Measurements from ENCODE around the gene VAMP2.

The VAMP2 gene

DNA sequence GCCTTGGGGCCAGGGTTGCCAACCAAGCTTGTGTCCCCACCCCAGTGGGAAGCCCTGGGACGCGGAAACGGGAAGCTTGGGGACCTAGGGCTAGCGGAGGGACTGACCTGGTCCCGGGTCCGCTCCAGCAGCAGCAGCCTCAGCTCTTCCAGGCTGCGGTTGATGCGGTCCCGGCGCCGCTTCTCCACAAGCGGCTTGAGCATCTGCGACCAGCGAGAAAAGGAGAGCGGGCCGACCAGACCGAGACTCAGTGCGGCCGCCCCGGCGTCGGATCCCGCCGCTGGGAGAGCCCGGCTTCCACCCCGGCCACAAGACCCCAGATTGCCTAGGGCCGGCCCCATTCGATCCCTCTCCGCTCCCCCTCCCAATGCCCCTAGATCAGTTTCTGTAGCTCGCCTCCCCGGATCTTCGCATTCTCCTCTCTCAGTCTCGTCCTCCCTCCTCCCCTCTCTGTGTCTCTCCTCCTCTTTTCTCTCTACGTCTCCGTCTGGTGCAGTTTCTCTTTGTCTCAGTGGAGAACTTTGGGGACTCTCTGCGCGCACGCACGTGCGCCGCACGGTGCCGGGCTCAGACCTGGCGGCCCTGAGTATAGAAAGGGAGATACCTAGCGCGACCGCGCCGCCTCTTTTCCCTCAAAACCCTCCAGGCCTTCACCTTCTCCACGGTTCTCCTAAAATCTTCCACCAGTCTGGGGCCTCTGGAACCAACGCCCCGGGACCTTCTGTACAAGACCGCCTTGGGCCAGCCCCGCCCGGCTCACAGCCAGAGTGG is 39.6 kb downstream of the VAMP2 start:
- peak in 4 of 6 experiments; percentile 23 to 63 (median 40) for DNase-seq

DNA sequence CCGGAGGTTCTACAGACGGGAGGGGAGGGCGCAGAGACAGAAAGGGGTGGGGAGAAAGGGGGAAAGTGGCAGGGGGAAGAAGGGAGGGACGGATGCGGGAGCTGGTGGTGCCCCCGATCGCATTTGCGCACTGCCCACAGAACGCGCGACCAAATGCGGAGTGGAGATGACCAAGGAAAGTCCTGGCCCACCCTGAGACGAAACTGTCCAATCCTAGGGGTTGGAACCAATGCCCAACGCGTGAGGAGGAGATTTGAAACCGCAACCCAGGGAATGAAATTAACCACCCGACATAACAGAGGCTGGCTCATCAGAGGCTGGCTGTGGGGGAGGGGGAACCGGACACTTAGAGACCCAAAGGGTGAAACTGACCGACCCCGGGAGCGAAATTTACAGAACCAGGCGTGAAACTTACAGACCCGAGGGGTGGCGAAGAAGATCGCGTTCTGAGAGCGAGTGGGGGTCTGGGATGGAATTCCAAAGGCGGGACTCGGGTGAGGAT is 40.3 kb downstream of the VAMP2 start:
- DNase-seq = no peak

DNA sequence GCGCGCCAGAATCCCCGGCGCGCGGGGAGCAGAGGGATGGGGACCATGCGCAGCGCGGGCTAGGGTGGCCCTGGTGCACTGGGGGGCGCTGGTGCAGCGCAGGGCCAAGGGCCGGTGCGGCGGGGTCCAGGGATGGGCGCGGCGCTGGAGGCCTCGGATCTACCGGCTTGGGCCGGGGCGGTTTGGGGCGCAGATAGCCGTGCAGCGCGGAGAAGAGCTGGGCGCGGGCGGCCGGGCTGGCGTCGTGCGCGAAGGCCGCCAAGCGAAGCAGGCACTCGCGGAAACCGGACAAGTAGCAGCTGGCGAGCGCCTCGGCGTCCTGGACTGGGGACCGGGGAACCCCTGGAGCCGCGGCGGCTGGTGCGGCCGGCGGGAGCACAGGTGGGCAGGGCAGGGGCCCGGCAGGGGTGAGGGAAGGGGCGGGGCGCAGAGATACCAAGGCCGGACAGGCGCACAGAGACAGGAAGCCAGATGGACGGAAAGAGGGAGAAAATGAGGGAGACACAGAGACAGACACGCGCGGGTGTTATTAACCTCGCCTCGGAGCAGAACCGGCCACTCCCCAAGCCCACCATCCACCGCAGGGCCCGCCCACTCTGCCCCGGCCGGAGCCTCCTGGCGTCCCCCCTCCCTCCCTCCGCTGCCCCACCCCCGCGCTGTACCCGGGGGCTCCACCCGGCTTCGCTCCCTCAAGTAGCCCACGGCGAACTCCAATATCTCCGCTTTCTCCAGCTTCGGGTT is 40.9 kb downstream of the VAMP2 start:
- no peak for DNase-seq

DNA sequence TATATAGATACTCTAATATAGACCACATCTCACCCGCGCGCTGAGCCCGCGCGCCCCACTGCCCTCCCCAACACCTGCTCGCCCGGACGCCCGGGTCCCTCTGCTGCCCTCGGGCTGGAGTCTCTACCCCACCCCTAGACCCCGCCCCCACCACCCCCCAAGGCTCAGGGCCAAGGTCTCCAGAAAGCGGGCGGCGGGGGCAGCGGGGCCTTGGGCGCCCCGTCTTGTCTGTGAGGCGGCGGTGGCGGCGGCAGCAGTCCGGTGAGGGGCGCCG is 41.4 kb downstream of the VAMP2 start:
- peak in 2 of 6 experiments; percentile 27 to 39 for DNase-seq

DNA sequence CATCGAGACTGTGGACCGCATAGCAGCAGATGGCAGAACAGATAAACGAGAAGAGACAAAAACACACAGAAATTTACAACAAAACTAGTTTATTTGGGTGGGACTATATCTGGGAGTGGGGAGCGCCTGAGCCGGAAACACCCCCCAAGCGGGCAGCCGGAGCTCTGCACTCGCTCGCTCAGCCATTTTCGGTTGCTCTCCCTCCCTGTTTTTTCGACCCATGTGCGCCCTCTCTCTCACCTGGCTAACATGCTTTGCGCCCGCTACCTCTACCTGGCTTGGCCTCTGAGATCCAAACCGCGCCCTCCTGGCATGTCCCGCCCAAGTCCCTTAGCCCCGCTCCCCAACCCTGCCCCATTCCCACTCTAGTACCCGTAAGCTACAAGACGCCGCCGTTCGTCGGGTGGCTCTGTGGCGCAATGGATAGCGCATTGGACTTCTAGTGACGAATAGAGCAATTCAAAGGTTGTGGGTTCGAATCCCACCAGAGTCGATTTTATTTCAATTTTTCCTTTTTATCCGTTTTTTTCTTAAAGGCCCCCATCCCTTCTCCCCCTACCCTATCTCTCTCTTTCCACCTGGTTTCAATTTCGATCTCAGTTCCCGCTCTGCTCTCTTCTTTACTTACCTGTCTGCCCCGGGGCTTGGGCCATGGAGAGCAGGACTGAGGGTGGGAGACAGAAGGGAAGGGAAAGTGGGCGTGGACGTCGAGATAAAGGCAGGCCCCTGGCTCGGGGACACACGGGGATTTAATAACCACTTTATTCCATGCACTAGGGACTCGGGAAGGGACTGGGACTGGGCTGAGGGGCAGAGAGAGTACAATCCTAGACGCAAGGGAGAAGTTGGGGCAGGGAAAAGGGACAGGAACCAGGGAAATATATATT is 42.0 kb downstream of the VAMP2 start:
- peak in 5 of 6 experiments; percentile 65 to 80 (median 73) for DNase-seq

DNA sequence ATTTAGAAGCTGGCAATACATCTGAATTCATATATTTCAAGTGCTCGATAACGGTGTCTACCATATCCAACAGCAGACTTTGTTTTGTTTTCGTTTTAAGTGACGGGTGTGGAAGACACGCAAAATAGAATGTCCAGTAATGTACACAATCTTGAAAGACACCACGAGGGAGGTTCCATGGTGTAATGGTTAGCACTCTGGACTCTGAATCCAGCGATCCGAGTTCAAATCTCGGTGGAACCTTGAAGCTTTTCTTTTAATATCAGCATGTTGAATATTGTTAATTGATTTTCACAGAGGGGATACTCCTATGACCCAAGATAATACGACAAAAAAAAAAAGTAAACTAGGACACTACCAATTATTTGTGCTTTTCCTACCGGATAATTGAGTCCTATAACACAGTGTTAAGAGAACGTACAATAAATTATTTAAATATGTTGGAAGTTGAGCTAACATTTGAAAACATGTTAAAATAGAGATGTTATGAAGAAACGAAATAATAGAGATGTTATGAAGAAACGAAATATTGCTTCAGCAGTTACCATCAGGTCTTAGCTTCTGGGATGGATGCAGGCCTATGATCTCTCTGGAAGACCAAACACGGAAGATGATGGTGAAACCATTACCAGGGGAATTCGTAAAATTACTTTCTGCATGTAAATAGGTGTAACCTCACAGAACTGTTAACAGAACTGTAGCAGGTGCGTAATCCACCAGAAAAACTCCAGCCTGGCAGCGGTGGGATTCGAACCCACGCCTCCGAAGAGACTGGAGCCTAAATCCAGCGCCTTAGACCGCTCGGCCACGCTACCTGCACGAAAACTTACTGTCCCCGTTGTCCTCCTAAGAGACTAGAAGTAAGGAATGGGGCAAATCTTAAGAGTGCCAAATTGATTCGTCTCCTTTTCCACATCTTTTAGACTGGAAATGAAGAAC is 42.9 kb downstream of the VAMP2 start:
- DNase-seq = peak; percentile 74 to 95 (median 83)

DNA sequence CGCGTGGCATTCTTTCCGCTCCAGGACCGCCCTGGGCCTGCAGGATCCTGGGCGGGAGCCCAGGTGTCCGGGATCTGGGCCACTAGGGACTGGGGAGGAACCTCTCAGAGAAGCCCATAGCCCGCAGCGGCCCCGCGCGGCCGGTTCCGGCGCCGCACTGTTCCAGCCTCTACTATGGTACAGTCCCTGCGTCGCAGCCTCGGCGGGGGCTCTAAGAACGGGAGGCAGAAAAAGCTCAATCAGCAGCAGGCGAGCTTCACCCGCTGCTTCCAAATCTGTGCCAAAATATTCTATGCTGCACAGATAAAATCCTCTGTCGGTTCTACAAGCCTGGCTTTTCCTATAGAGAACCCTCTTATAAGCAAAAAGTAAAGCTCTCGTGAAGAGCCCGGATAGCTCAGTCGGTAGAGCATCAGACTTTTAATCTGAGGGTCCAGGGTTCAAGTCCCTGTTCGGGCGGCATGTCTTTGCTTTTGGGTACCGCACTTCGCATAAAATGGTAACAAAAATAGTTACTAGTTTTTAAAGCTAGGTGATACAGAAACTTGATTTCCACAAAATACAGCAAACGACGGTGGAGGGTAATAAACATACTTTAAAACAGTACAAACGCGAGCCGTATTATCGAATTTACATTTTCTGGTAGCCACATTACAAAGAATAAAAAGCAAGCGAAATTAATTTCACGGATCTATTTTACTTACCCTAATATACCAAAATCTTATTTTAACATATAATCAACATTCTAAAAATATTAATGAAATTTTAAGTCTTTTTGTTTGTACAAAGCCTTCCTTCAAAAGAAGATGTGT is 43.8 kb downstream of the VAMP2 start:
- peak; percentile 80 to 94 (median 86) for DNase-seq

DNA sequence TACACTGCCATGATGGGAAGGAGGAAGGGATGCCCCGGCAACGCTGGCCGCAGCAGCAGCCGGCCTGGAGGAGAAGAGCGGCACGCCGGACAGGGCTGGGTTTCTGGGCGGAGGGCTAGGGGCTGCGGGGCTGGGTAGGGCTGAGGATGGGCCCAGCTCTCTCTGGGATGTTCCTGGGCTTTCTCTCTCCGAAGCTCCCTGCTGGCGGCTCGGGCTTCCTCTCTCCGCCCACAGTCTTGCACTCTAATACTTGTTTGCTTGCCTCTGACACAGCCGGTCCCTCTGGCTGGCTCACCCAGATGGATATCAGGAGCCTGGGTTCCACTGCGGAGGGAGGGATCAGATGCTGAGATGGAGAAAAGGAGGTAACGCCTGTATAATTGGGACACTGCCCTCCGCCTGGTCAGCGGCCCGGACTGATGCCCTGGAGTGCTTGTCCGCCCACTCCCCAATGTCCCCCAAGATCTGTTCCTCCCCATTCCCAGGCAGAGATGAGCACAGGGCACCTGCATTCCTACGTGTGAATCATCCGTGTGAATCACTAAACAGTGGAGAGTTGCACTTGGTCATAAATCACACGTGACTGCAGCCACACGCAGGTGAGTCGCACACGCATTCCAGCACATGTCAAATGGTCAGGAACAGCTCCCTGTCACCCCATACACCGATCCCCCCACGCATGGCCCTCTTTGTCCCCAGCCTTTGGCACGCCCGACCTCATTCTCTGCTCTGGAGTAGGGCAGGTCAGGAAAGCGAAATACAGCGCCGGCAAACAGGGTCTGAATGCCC is 44.6 kb downstream of the VAMP2 start, which contains the start of gene ALOXE3:
ALOXE3 (minus strand) TSS at position 535 of the 789 bp plus-strand sequence; CDS start at position 11, 524 bp downstream.
- DNase-seq = no peak

DNA sequence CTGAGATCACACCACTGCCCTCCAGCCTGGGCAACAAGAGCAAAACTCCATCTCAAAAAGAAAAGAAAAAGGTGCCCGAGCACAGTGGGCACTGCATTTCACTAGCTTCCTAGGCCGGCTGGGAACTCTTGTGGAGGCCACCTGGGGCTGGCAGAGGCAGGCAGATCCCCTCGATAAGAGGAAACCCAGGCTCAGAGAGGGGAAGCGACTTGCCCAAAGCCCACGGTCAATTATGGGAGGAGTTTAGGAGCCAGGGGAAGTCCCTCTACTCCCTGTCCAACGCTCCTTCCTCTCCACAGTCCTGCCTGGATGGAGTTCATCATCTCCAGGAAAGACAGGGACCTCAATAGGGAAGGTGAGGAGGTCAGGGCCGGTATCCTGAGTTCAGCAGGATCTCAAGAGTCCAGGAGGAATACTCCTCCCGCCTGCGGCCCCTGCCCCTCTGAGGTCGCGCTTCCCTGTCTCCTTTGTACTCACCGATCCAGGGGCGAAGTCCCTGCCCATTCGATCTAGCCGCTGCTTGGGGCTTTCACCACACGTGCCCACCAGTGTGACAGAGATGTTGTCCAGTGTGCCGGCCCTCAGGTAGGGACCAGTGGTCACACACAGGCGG is 45.3 kb downstream of the VAMP2 start:
- no peak for DNase-seq

DNA sequence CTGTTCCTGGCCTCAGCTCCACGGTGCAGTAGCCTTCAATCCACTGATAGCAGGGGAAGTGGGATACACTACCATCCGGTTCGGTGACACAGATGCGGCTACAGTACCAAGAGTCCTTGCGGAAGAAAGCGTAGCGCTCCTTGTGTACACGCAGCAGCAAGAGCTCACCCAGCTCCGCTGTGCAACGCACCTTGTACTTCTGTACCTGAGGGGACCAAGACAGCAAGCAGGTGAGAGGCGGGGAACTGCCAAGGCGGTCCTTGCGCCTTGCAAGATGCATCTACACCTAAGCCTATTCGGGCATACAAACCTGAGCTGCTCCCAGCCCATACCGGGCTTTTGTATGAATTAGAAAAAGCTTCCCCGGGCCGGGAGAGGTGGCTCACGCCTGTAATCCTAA is 46.0 kb downstream of the VAMP2 start:
- no peak for DNase-seq

DNA sequence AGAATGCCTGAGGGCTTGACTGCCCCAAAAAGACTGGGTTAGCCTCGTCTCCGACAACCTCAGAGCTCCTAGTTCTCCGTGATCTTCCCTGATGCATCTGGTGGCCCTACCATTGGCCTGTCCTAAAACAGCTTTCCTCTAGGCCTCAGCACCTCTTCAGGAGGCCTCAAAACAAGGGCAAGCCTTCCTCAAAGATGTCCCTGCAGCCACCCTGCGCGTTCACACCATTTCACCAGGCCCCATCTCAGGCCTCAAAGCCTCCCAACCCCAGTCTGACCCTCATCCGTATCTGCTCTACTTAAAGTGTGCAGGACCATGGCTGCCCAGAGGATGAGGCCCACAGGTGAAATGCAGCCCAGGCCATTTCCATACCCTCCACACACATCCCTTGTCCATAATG is 51.8 kb downstream of the VAMP2 start:
- no peak for DNase-seq

DNA sequence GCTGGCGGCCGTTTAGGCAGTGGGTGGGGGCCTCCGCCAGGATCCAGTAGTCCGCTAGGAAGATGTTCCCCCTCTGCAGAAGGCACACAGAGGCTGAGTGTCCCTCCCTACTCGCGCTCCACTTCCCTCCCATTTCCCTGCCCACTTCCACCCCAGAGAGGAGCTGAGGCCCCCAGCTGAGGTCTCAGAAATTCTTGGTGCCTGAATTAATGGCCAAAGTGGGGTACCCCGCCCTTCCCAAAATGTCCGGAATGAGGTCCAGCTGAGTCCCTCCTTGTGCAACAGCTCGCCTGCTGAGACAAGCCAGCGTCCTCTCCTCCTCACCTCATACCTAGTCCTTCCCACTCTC is 52.3 kb downstream of the VAMP2 start:
- DNase-seq = no peak

DNA sequence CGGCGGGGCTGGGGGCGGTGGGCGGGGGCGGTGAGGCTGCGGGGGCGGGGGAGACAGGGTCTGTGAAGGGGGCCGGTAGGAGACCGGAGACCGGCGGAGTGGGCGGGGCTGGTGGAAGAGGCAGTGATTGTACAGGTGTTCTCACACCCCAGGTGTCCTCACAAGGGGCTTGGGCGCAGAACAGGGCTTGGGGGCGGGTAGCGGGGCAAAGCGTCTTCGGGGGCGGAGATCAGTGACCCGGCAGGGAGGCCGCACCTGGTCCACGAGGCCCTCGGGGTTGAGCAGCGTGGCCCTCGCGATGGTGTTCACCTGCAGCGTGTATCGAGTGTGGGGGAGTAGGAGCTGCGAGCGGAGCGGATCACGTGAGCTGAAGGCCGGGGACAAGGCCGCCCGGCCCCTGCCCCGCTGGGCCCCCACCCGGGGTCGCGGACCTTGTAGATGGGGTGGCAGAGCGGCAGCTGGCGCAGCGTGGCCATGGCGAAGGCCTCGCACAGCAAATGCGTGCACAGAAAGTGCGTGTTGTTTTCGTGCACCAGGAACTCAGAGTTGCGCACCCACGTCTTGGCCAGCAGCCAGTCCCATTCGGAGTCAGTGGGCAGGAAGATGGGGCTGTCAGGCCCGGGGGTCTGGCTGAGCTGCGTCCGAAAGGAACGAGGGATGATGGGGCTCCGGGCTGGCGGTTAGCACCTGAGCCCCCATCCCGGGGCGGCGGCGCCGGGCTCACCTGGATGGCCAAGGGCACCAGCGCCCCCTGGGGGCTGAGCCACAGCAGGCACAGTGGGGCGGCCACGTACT is 52.9 kb downstream of the VAMP2 start:
- DNase-seq = peak; percentile 71 to 91 (median 78)

All from stimulated activated naive CD4-positive, alpha-beta T cell (primary cell).